T-helper 2 cell treated with Interferon-gamma antibody and Interleukin-4, amounts not matched to agents 5 μg/mL and 100 μg/mL, for 36 hours (primary cell): Measurements from ENCODE around the gene LRRC4B.
A peak's percentile ranks its signal among the peaks of the same experiment; 100 is the strongest.
"Not testable (repeated sequence)": the region's sequence is repeated elsewhere in the genome, so short reads cannot be mapped to it uniquely, and the experiment has no call there.

ENCODE experiments used
- DNase-seq: peaks from one replicate; pipeline ENCODE4 v3.0.0; 2021; ENCODE audit warnings: low spot score
- H3K27ac Mint-ChIP-seq: one replicate; pipeline ENCODE4 v1.8.0; 2021; ENCODE audit warnings: mild to moderate bottlenecking, mixed read lengths
- H3K27me3 Mint-ChIP-seq: one replicate; pipeline ENCODE4 v1.8.0; 2021; ENCODE audit warnings: low read depth, mixed read lengths
- H3K36me3 Mint-ChIP-seq: one replicate; pipeline ENCODE4 v1.8.0; 2021; ENCODE audit warnings: low read depth, mixed read lengths
- H3K4me1 Mint-ChIP-seq: one replicate; pipeline ENCODE4 v1.8.0; 2021; ENCODE audit warnings: low read depth, mixed read lengths
- H3K4me3 Mint-ChIP-seq: one replicate; pipeline ENCODE4 v1.8.0; 2022; ENCODE audit warnings: mild to moderate bottlenecking, moderate library complexity, mixed read lengths
- H3K9me3 Mint-ChIP-seq: one replicate; pipeline ENCODE4 v1.8.0; 2021; ENCODE audit warnings: mixed read lengths

Gene LRRC4B

DNA sequence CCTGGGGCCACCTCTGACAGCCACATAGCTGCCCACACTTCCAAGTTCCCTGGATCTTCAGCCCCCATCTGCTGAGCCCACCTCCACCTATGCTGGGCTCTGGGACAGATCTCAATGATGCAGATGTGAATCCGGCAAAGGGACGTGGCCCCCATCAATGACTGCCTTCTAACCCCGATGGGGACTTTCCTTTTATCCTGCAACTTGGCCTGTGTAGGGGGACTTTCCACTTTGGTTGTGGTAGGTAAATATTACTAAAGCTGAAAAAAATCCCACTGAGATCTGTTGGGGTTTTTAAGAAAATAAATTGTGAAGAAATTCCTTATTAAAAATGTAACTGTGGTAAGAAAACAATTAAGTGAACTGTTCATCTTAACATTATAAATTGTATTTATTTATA is 33.8 kb downstream of the LRRC4B start:
- H3K27ac Mint-ChIP-seq: no peak overlapping the region
- no peaks in the 10 kb centered on the region for H3K4me1 Mint-ChIP-seq
- no peaks in the 10 kb centered on the region for H3K27me3 Mint-ChIP-seq
- H3K4me3 Mint-ChIP-seq: no peak overlapping the region
- no peak for DNase-seq
- H3K36me3 Mint-ChIP-seq: no peaks in the 10 kb centered on the region
- peaks cover 6% of the 10 kb centered on the region for H3K9me3 Mint-ChIP-seq

DNA sequence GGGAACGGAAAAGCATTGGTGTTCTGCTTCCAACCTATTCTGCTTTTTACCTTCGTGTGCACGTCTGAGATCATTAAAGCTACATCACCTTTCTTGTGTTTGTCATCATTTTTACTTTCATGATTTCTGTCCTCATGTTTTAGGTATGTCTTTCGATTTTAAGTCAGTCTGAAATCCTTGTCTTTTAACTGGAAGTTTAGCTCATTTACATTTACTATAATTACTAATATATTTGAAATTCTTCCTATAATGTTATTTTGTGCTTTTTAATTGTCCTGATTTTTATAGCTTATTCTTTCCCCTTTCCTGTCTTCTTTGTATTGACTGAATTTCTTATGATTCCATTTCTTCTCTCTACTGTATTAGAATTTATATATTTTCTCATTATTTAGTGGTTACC is 35.3 kb downstream of the LRRC4B start:
- Mint-ChIP-seq H3K36me3 (no peaks in the 10 kb centered on the region), H3K27ac (no peak overlapping the region), H3K9me3 (peaks cover 6% of the 10 kb centered on the region), H3K4me1 (no peaks in the 10 kb centered on the region), H3K4me3 (no peak overlapping the region), H3K27me3 (no peaks in the 10 kb centered on the region)
- no peak for DNase-seq

DNA sequence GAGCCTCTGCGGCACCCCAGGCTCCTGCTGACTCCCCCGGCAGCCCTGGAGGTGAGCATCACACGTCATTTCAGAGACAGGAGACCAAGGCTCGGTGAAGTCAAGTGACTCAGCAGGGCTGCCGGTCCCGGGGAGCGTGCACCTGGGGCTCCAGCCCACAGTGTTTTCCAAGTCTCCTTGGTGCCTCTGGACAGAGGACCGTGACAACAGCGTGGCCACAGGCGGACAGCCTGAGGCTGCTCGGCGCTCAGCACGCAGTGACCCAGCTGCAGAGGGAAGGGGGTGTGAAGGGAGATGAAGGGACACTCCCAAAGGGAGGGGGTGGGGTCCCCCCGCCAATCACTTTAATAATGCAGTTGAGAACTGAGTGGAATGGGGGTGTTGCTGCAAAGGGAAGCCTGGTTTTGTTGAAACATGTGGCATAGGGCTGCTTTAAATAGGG is 37.0 kb downstream of the LRRC4B start:
- H3K36me3 Mint-ChIP-seq: no peaks in the 10 kb centered on the region
- H3K4me3 Mint-ChIP-seq: no peak overlapping the region
- peaks cover 6% of the 10 kb centered on the region for H3K9me3 Mint-ChIP-seq
- no peaks in the 10 kb centered on the region for H3K4me1 Mint-ChIP-seq
- DNase-seq: no peak
- no peak overlapping the region for H3K27ac Mint-ChIP-seq
- H3K27me3 Mint-ChIP-seq: no peaks in the 10 kb centered on the region

DNA sequence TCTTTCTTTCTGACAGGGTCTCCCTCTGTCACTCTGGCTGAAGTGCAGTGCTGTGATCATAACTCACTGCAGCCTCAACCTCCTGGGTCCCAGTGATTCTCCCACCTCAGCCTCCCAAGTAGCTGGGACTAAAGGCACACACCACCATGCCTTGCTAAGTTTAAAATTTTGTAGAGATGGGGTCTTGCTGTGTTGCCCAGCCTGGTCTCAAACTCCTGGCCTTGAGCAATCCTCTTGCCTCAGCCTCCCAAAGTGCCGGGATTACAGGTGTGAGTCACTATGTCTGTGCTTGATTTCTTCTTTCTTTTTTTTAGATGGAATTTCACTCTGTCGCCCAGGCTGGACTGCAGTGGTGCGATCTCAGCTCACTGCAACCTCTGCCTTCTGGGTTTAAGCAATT is 40.2 kb downstream of the LRRC4B start:
- H3K27ac Mint-ChIP-seq, H3K4me1 Mint-ChIP-seq, H3K9me3 Mint-ChIP-seq, H3K36me3 Mint-ChIP-seq, DNase-seq, H3K4me3 Mint-ChIP-seq, H3K27me3 Mint-ChIP-seq: not testable (repeated sequence)

DNA sequence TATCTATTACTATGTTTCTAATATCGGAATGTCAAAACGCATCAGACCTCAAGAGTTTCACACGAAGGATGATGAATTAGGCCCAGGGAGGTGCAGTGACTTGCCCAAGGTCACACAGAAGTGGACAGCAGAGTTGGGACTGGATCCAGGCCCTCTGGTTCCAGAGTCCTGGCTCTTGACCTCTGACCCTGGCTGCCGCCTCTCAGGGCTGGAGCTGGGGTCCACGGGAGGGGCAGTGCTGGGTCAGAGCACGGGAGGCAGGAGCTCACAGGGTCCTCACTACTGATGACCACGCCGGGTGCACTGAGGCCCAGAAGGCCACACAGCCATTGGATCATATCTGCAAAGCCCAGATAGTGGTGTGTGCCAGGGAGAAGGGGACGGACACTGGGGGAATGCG is 45.4 kb downstream of the LRRC4B start:
- no peaks in the 10 kb centered on the region for H3K4me1 Mint-ChIP-seq
- H3K27ac Mint-ChIP-seq: no peak overlapping the region
- H3K9me3 Mint-ChIP-seq: no peaks in the 10 kb centered on the region

DNA sequence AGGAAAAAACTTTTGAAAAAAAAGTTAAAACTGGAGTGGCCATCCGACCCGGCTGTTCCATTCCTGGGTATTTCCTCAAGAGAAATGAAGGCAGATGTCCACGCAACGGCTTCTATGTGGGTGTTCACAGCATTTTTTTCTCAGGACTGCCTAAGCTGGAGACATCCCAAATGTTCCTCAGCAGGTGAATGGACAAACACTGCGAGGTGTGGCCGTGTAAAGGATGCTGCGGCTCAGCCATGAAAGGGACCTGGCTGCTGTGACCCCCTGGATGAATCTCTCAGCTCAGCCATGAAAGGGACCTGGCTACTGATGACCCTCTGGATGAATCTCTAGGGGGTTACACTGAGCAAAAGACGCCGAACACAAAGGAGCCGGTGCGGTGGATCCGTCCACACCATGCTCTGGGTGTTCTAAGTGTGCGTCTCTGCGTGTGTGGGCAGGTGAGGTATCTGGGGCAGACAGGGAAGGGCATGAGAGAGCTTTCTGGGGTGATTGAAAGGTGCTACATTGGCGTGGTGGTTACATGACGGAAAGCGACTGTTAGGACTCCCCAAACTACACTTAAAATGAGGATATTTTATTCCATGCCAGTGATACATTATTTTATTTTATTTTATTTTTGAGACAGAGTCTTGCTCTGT is 47.3 kb downstream of the LRRC4B start:
- H3K4me1 Mint-ChIP-seq: no peaks in the 10 kb centered on the region
- no peak overlapping the region for H3K27ac Mint-ChIP-seq
- H3K4me3 Mint-ChIP-seq: no peak overlapping the region
- DNase-seq: no peak
- no peaks in the 10 kb centered on the region for H3K36me3 Mint-ChIP-seq
- no peaks in the 10 kb centered on the region for H3K9me3 Mint-ChIP-seq
- H3K27me3 Mint-ChIP-seq: no peaks in the 10 kb centered on the region

More for the DNA sequence above, 45.4 kb downstream of the LRRC4B start:
- no peak for DNase-seq
- Mint-ChIP-seq H3K27me3 (no peaks in the 10 kb centered on the region), H3K4me3 (no peak overlapping the region), H3K36me3 (no peaks in the 10 kb centered on the region)

DNA sequence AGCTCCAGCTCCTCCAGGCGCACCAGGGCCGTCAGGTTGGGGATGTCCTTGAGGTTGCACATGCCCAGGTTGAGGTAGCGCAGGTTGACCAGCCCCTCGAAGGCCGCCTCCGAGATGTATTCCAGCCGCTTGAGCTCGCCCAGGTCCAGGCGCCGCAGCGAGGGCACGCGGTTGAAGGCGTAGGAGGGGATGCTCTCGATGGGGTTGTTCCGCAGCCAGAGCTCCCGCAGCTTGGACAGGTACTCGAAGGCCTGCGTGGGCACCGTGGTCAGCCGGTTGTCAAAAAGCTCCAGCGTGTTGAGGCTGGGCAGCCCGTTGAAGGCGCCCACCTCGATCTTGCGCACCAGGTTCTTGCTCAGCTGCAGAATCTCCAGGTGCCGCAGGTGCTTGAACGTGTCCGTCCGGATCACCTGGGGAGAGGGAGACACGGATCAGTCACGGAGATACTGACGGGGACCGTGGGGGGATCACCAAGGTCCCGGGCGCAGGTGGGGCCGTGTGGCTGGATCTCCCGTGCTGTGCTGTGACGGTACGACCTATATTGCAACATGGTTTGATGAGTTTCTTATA is 49.1 kb downstream of the LRRC4B start:
- no peak for DNase-seq
- H3K36me3 Mint-ChIP-seq: no peaks in the 10 kb centered on the region
- no peak overlapping the region for H3K27ac Mint-ChIP-seq
- H3K9me3 Mint-ChIP-seq: no peaks in the 10 kb centered on the region
- H3K4me1 Mint-ChIP-seq: no peaks in the 10 kb centered on the region
- no peaks in the 10 kb centered on the region for H3K27me3 Mint-ChIP-seq
- no peak overlapping the region for H3K4me3 Mint-ChIP-seq

DNA sequence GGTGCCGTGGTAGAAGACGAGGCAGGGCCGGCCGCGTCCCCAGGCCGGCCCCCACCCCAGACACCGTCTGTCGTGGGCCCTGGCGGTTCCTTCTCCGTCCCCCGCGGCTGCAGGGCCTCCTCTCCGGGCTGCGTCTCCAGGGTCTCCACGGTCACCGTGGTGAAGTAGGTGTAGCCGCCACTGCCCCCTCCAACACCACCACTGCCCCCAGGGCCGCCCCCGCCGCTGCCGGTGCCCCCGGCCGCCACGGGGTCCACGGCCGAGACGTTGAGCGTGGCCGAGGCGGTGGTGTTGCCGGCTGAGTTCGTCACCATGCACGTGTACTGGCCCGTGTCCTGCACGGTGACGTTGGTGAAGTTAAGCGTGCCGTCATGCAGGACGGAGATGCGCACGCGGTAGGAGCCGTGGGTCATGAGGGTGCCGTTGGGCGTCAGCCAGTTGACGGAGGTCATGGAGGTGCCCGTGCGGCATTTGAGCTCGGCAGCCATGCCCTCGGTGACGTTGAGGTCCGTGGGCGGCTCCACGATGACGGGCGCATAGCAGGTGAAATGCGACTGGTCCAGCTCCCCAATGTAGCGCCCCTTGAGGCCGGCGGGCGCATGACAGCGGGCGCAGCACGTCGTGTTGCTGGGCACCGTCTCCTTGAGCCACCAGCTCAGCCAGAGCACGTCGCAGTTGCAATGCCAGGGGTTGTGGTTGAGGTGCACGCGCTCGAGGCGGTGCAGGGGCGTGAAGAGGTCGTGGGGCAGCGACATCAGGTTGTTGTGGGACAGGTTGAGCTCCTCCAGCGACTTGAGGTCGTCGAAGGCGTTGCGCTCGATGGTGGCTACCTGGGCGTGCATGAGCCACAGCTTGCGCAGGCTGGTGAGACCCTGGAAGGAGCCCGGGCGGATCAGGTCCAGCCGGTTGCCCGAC is 49.9 kb downstream of the LRRC4B start:
- no peaks in the 10 kb centered on the region for H3K4me1 Mint-ChIP-seq
- H3K27me3 Mint-ChIP-seq: no peaks in the 10 kb centered on the region
- no peaks in the 10 kb centered on the region for H3K9me3 Mint-ChIP-seq
- H3K27ac Mint-ChIP-seq: no peak overlapping the region
- DNase-seq: no peak
- H3K36me3 Mint-ChIP-seq: no peaks in the 10 kb centered on the region
- no peak overlapping the region for H3K4me3 Mint-ChIP-seq

DNA sequence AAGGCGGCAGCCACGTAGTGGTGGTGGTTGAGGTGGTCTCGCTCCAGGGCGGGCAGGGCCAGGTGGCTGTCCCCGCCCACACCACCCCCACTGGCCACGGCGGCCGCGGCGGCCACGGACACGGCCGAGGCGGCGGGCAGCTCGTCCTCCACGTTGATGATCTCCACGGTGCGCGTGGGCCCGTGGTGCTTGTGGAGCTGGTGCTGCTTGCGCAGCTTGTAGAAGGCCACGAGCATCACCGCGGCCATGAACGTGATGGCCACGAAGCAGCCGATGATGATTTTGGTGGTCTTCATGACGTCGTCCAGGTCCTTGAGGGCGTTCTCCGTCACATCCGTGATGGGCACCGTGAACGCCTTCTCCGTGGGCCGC is 50.5 kb downstream of the LRRC4B start:
- no peaks in the 10 kb centered on the region for H3K9me3 Mint-ChIP-seq
- no peak overlapping the region for H3K4me3 Mint-ChIP-seq
- no peak overlapping the region for H3K27ac Mint-ChIP-seq
- no peaks in the 10 kb centered on the region for H3K4me1 Mint-ChIP-seq
- DNase-seq: no peak
- H3K27me3 Mint-ChIP-seq: no peaks in the 10 kb centered on the region
- H3K36me3 Mint-ChIP-seq: no peaks in the 10 kb centered on the region

DNA sequence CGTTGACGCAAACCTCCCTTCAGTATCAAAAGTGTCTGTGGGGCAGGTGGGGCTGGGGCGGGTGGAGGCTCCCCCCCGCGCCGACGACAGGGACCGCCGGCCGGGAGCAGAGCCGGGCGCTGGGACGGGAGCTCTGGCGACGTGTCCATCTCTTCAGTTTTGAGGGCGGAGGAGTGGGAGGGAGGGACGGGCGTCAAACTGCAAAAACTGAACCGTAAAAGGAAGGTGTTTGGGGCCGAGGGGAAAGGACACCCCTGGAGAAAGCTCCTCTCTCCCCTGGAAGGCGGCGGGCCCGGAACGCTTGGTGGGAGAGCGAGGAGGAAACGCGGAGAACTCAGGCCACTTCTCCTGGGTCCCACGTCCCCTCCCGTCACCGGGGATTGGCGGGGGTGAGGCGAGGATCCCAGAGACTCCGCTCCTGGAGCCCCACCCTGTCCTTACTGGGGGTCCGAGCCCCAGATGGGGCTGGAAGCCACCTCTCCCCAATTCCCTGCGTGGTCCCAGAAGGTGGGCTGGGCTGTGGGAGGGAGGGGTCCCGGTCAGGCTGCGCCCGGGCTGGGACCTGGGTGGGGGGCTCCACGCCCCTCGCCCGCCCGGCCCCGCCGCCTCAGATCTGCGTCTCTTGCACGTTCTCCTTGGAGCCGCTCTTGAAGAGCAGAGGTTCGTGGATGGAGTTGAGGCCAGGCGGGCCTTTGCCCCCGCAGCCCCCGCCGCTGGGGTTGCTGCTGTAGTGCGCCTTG is 51.1 kb downstream of the LRRC4B start:
- no peaks in the 10 kb centered on the region for H3K36me3 Mint-ChIP-seq
- no peak overlapping the region for H3K27ac Mint-ChIP-seq
- no peak overlapping the region for H3K4me3 Mint-ChIP-seq
- no peaks in the 10 kb centered on the region for H3K27me3 Mint-ChIP-seq
- H3K9me3 Mint-ChIP-seq: no peaks in the 10 kb centered on the region
- no peaks in the 10 kb centered on the region for H3K4me1 Mint-ChIP-seq
- no peak for DNase-seq

DNA sequence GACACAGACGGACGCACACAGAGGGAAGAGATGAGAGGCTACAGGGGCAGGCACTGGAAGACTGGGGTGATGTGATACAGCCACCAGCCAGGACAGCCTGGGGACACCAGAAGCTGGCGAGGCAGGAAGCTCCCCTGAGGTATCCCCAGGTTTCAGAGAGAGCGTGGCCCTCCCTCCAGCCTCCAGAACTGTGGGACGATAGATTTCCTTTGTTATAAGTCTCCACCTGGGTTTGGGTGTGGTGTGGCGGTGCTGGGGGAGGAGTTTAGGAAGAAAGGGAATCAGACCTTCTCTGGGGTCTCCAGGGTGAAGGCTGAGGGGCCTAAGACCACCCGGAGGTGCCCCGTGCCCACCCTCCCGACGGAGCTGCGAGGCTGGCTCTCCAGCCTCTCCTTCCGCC is 51.8 kb downstream of the LRRC4B start:
- H3K27me3 Mint-ChIP-seq: no peaks in the 10 kb centered on the region
- H3K4me3 Mint-ChIP-seq: no peak overlapping the region
- no peak for DNase-seq
- H3K27ac Mint-ChIP-seq: no peak overlapping the region
- H3K36me3 Mint-ChIP-seq: no peaks in the 10 kb centered on the region
- H3K9me3 Mint-ChIP-seq: no peaks in the 10 kb centered on the region
- peaks cover 3% of the 10 kb centered on the region for H3K4me1 Mint-ChIP-seq

DNA sequence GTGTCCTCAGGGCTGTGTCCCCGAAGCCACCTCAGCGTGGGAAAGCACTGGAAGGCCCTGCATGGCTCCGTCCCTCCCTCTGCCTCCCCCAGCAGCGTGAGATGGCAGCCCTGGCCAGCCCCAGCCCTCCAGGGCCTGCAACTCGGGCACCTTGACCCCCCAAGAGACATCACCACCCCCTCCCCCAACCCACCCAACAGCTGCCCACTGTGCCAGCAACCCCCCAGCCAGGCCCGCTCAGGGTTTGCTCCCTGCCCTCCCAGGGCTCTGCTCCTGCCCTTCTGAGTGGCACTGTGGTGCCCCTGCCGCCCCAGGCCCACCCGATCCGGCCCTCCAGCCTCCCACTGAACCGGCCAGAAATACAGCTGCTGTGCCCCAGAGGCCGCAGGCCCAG is 53.1 kb downstream of the LRRC4B start:
- no peak overlapping the region for H3K4me3 Mint-ChIP-seq
- no peak for DNase-seq
- H3K4me1 Mint-ChIP-seq: peaks cover 9% of the 10 kb centered on the region
- H3K27me3 Mint-ChIP-seq: no peaks in the 10 kb centered on the region
- H3K9me3 Mint-ChIP-seq: no peaks in the 10 kb centered on the region
- no peak overlapping the region for H3K27ac Mint-ChIP-seq
- no peaks in the 10 kb centered on the region for H3K36me3 Mint-ChIP-seq

DNA sequence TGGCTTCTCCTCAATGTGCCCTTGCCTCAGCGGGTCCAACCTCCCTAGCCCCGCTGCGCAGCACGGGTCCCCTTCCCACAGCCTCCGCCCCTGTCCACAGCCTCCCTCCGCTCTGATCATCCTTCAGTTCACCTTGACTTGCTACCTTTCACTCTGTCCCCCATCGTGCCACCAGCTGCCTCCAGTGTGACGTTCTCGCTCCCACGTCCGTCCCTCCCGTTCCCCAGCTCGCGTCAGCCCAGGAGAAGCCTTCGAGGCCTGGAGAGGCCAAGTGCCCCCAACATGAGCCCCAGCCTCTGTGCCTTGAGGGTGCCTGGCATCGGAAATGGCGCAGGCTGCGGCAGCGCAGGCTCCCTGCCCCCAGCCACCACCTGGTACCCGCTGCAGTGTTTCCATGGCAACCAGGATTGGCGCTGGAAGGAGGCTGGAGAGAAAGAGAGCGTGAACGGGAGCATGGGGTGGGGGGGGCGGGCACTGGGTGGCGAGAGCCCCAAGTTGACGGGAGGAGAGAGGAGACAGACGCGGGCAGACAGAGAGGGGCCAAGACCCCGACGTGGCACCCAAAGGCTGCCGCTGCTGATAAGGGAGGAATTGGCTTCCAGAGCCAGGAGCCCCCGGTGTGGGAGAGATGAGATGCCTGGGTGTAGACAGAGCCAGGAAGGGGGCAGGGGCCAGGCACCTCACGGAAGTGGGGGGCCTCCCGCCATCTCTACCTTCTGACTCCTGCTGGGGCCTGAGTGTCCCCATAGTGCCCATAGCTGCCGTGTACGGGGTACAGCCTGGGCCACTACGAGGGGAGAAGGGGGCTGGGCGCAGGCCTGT is 53.7 kb downstream of the LRRC4B start:
- no peaks in the 10 kb centered on the region for H3K27me3 Mint-ChIP-seq
- H3K4me3 Mint-ChIP-seq: no peak overlapping the region
- H3K4me1 Mint-ChIP-seq: peaks cover 9% of the 10 kb centered on the region
- peak overlapping the region; percentile 57 for H3K27ac Mint-ChIP-seq
- DNase-seq: no peak
- H3K9me3 Mint-ChIP-seq: no peaks in the 10 kb centered on the region
- H3K36me3 Mint-ChIP-seq: no peaks in the 10 kb centered on the region
